ENCODE results near the gene NCSTN. TPM values are rescaled to one million over a fixed set of nuclear protein-coding genes. Genes with fewer than 3 reads are reported as not detected.

Gene NCSTN
- total and polyA plus RNA-seq, 10 of the 15 experiments (the other 5 are each of a cell fraction or from before 2014, with no cell fraction given): 33.3 to 88.2 (median 60.4) TPM

- SMC1A ChIA-PET (ENCODE audit: uncharacterized antibody, unreplicated experiment): interaction anchor here (0.8 kb wide), 1 partner anchor 9 kb away, joined by 3 read pairs; no protein-coding TSS in a partner anchor
Measured at GRCh38 chr1:160315359-160315758, 27.8 kb upstream of the NCSTN start.

More at GRCh38 chr1:160315359-160315758, 27.8 kb upstream of the NCSTN start:
- H3K27ac ChIP-seq (ENCODE audit: control insufficient read depth, insufficient read depth): no peak overlapping the region
- no peak for FAIRE-seq
- H3K9ac ChIP-seq (ENCODE audit: control insufficient read depth, insufficient read depth, low read length): no peak overlapping the region
- 50% methylated on average over 2 of the region's 2 CpGs for WGBS (ENCODE audit: insufficient coverage, insufficient replicate concordance, low lambda C conversion rate, missing lambda C conversion rate)
- no peaks in the 10 kb centered on the region for H3K27me3 ChIP-seq (replicated peaks in 1 of 2; ENCODE audit: control insufficient read depth in 2 of 2, insufficient read depth in 2 of 2, low read length in 1 of 2)
- no peaks in the 10 kb centered on the region for H4K20me1 ChIP-seq (ENCODE audit: control insufficient read depth, insufficient read depth)
- H3K4me3 ChIP-seq: no peak overlapping the region
- CTCF ChIA-PET: interaction anchor here (1.3 to 3.1 kb wide), 2 partner anchors 18 to 24 kb away, joined by 3 to 19 read pairs; no protein-coding TSS in a partner anchor
- no peak overlapping the region for H2AFZ ChIP-seq (ENCODE audit: control insufficient read depth, low read depth, low read length)
- peaks cover 15 to 55% of the 10 kb centered on the region in 2 experiments for H3K36me3 ChIP-seq (ENCODE audit: control insufficient read depth in 2 of 2, insufficient read depth in 2 of 2, low read length in 1 of 2)
- peaks cover 4% of the 10 kb centered on the region; the same call in 1 of the 3 replicates for H3K9me3 ChIP-seq (replicated peaks; ENCODE audit: control insufficient read depth, insufficient read depth, low read length)
- ATAC-seq: no peak
- no peaks in the 10 kb centered on the region; the same call in none of the 2 replicates for H3K79me2 ChIP-seq (ENCODE audit: control insufficient read depth, insufficient read depth, low read length)
- RAD21 ChIA-PET (ENCODE audit: unreplicated experiment): no interaction called here
- DNase-seq (ENCODE audit: low read depth, low spot score): no peak
- intact Hi-C loops (cut with micrococcal nuclease; ENCODE audit: unreplicated experiment): no loop called here
- H3K4me1 ChIP-seq (ENCODE audit: control insufficient read depth, insufficient read depth, low read length): no peaks in the 10 kb centered on the region
- no peak overlapping the region for H3K4me2 ChIP-seq (ENCODE audit: control insufficient read depth, insufficient read depth)
- TF ChIP-seq BMI1 (IDR thresholded peaks at IDR 0.05; ENCODE audit: borderline replicate concordance) (no peak), PAX5 (IDR thresholded peaks at IDR 0.05; ENCODE audit: borderline replicate concordance, low read depth, low read length) (no peak), ZBTB40 (IDR thresholded peaks at IDR 0.05; ENCODE audit: borderline replicate concordance) (no peak), TARDBP (IDR thresholded peaks at IDR 0.05; ENCODE audit: borderline replicate concordance) (no peak), HDAC2 (IDR thresholded peaks at IDR 0.05) (no peak), ZNF622 (IDR thresholded peaks at IDR 0.05) (no peak), GATAD2B (conservative IDR thresholded peaks at IDR 0.05; ENCODE audit: low read depth) (no peak), CHD4 (IDR thresholded peaks at IDR 0.05) (no peak), MAX (IDR thresholded peaks at IDR 0.05; ENCODE audit: low read depth, low read length) (no peak), ZBED1 (IDR thresholded peaks at IDR 0.05; ENCODE audit: borderline replicate concordance) (no peak), SUZ12 (IDR thresholded peaks at IDR 0.05; ENCODE audit: unreplicated experiment) (no peak), POLR2AphosphoS2 (IDR thresholded peaks at IDR 0.05; ENCODE audit: low read depth, low read length) (no peak), ZNF24 (IDR thresholded peaks at IDR 0.05) (no peak), ESRRA (IDR thresholded peaks at IDR 0.05; ENCODE audit: low read length) (no peak), FOXK2 (IDR thresholded peaks at IDR 0.05) (no peak), SRF (IDR thresholded peaks at IDR 0.05; ENCODE audit: low read depth in 2 of 2, low read length in 2 of 2) (no peak)
- TF ChIP-seq, protein P1, sequence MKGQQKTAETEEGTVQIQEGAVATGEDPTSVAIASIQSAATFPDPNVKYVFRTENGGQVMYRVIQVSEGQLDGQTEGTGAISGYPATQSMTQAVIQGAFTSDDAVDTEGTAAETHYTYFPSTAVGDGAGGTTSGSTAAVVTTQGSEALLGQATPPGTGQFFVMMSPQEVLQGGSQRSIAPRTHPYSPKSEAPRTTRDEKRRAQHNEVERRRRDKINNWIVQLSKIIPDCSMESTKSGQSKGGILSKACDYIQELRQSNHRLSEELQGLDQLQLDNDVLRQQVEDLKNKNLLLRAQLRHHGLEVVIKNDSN (IDR thresholded peaks at IDR 0.05; ENCODE audit: borderline replicate concordance, extremely low read length, insufficient read depth, low read depth, low read length): no peak
- TF ChIP-seq, protein P2, sequence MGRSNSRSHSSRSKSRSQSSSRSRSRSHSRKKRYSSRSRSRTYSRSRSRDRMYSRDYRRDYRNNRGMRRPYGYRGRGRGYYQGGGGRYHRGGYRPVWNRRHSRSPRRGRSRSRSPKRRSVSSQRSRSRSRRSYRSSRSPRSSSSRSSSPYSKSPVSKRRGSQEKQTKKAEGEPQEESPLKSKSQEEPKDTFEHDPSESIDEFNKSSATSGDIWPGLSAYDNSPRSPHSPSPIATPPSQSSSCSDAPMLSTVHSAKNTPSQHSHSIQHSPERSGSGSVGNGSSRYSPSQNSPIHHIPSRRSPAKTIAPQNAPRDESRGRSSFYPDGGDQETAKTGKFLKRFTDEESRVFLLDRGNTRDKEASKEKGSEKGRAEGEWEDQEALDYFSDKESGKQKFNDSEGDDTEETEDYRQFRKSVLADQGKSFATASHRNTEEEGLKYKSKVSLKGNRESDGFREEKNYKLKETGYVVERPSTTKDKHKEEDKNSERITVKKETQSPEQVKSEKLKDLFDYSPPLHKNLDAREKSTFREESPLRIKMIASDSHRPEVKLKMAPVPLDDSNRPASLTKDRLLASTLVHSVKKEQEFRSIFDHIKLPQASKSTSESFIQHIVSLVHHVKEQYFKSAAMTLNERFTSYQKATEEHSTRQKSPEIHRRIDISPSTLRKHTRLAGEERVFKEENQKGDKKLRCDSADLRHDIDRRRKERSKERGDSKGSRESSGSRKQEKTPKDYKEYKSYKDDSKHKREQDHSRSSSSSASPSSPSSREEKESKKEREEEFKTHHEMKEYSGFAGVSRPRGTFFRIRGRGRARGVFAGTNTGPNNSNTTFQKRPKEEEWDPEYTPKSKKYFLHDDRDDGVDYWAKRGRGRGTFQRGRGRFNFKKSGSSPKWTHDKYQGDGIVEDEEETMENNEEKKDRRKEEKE (IDR thresholded peaks at IDR 0.05): no peak
- POLR2A ChIA-PET: no interaction called here
- BruUV-seq (replicated peaks): no TSS peak
- in situ Hi-C loops (cut with MboI): no loop called here

Data from GM12878 (cell line).